Hematopoietic multipotent progenitor cell treated with erythropoietin and hydrocortisone succinate and interleukin-3 and kit ligand, for 17 days (in vitro differentiated cells): Measurements from ENCODE around the gene ENOX1.

Experiments used
- DNase-seq: peaks from one replicate; pipeline ENCODE4 v3.0.0-alpha.2; 2015; ENCODE audit warnings: low spot score

ENOX1 gene

GRCh38 chr13:43315522-43315921, 471.2 kb downstream of the ENOX1 start:
- no peak for DNase-seq

- no peak for DNase-seq
These were observed 477.5 kb downstream of the ENOX1 start for GRCh38 chr13:43309311-43309710.

- no peak for DNase-seq
These were observed 478.8 kb downstream of the ENOX1 start for GRCh38 chr13:43307921-43308433.

GRCh38 chr13:43307221-43307920, 479.4 kb downstream of the ENOX1 start:
- DNase-seq = no peak

GRCh38 chr13:43306372-43306771, 480.4 kb downstream of the ENOX1 start:
- DNase-seq = no peak

GRCh38 chr13:43305416-43305815, 481.4 kb downstream of the ENOX1 start:
- DNase-seq = no peak

- DNase-seq = no peak
These were observed 481.8 kb downstream of the ENOX1 start for GRCh38 chr13:43304945-43305344.

- DNase-seq = no peak
These were observed 482.3 kb downstream of the ENOX1 start for GRCh38 chr13:43304449-43304848.

- DNase-seq = no peak
These were observed 483.6 kb downstream of the ENOX1 start for GRCh38 chr13:43303033-43303729.

GRCh38 chr13:43301346-43301969, 485.3 kb downstream of the ENOX1 start:
- no peak for DNase-seq

GRCh38 chr13:43300865-43301264, 485.9 kb downstream of the ENOX1 start:
- no peak for DNase-seq

GRCh38 chr13:43299374-43299773, 487.4 kb downstream of the ENOX1 start:
- no peak for DNase-seq

GRCh38 chr13:43298816-43299215, 488.0 kb downstream of the ENOX1 start:
- no peak for DNase-seq

GRCh38 chr13:43297967-43298678, 488.6 kb downstream of the ENOX1 start:
- no peak for DNase-seq

GRCh38 chr13:43295825-43296564, 490.8 kb downstream of the ENOX1 start:
- DNase-seq = no peak

GRCh38 chr13:43295321-43295720, 491.5 kb downstream of the ENOX1 start:
- no peak for DNase-seq

- no peak for DNase-seq
These were observed 492.4 kb downstream of the ENOX1 start for GRCh38 chr13:43294412-43294811.

GRCh38 chr13:43293986-43294385, 492.8 kb downstream of the ENOX1 start:
- no peak for DNase-seq

- no peak for DNase-seq
These were observed 493.2 kb downstream of the ENOX1 start for GRCh38 chr13:43293561-43293960.

- no peak for DNase-seq
These were observed 493.8 kb downstream of the ENOX1 start for GRCh38 chr13:43293008-43293407.

GRCh38 chr13:43291287-43292060, 495.3 kb downstream of the ENOX1 start:
- no peak for DNase-seq
